Measurements from ENCODE around the gene SLC49A4. TPM values are rescaled to one million over a fixed set of nuclear protein-coding genes. Genes with fewer than 3 reads are reported as not detected.

Gene SLC49A4
- polyA plus RNA-seq, 3 donors = 15.7 to 16.8 (median 16.3) TPM

- no peak for DNase-seq (ENCODE audit: low read depth in 3 of 3, low spot score in 2 of 3)
Measured at GRCh38 chr3:122784436-122784835, 10.4 kb upstream of the SLC49A4 start.

GRCh38 chr3:122785231-122785630 lies 9.6 kb upstream of the SLC49A4 start:
- no peak for DNase-seq (ENCODE audit: low read depth in 3 of 3, low spot score in 2 of 3)

DNA sequence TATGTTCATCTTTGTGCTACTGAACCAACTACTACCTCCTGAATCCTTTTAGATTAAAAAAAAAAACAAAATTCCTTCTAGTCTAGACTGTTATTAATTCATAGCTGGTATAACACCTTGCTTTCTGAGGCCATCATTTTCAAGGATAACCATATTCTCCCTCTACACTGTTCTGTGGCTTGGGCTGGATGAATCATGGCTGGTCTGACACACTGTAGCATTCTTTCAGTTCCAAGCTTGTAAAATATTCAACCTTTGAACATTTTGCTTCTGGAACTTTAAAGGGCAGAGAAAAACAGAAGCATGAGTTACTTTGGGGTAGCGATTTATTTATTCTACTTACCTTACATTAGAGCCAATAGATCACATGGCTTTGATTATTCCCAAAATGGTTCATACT lies 8.8 kb upstream of the SLC49A4 start:
- no peak for DNase-seq (ENCODE audit: low read depth in 3 of 3, low spot score in 2 of 3)

DNA sequence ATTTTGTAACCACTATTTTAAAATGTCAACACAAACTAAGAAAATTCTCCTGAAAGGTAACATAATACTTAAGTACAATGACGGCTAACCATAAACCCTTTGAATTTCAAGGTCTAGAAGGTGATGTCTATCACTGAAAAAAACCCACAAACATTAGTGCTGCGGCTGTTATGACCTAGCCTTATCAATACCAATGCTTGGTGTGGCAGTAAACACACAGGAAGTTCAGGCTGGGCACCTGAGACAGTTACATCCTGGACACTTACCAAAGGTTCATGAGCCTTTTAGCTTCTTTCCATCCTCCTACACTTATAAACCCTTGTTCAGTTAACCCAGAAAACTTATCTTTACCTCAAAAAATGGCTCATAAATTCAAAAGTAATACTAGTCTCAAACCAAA lies 7.0 kb upstream of the SLC49A4 start:
- no peak for DNase-seq (ENCODE audit: low read depth in 3 of 3, low spot score in 2 of 3)

- no peak for DNase-seq (ENCODE audit: low read depth in 3 of 3, low spot score in 2 of 3)
Measured at GRCh38 chr3:122789585-122790273, 5.1 kb upstream of the SLC49A4 start.

DNA sequence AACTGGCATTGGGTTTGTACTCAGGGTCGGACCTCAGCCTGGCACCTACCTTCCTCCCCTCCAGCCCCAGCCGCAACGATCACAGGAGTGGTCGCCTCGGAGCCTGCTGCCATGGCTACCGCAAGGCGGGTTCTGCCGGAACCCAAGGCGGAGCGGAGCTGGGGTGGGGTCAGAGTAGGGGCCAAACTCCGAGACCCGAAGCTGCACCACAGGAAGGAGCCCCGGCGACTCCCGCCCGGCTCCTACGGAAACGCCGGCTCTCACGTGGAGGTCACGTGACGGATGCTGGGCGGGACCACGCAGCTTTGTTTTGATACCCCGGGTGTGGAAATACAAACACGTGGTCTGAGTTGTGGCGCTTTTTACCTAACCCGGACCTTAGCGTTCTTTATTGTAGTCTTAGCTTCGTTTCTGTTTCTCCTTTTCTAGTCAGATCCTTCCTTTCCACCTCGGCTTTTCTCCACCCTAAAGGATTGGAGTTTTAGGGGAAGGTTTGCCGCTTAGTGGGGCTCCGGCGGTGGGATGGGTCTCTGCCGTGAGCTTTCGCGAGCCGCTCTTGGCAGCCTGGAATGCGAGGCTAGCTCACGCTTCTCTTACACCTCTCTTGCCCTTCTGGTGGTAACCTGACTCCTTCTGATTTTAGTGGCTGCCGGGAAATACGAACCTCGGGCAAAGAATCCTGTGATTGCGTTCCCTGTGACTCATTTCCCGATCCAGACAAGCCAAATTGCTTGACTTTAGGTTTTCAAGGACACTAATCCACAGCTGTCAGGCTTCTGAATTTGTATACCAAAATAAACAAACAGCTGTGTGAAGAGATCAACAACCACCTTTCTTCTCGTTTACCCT lies 1.1 kb upstream of the SLC49A4 start, which contains the start of gene HSPBAP1:
TSS of gene HSPBAP1 (minus strand) at position 264 of the 849 bp plus-strand sequence. CDS start at position 113, 151 bp downstream.
- DNase-seq (ENCODE audit: low read depth in 3 of 3, low spot score in 2 of 3) = peak; percentile 80 to 84 (median 83)

DNA sequence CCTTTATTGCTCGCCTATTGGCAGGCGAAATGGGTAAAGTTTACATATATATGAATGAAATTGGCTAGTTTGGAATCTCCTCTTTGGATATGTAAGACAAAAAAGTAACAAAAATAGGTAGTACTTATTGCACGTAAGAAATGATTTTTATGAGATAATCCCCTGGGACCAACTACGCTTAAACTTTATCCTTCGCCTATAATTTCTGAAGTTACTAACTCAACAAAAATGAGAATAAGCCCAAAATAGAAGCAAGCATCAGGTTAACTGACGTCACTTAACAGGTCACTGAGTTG lies 438 bp upstream of the SLC49A4 start:
- peak in 1 of 3 donors; percentile 41 for DNase-seq (ENCODE audit: low read depth in 3 of 3, low spot score in 2 of 3)

- peak in 2 of 3 donors; percentile 1 to 10 for DNase-seq (ENCODE audit: low read depth in 3 of 3, low spot score in 2 of 3)
Measured at GRCh38 chr3:122795674-122796195, 866 bp downstream of the SLC49A4 start.

DNA sequence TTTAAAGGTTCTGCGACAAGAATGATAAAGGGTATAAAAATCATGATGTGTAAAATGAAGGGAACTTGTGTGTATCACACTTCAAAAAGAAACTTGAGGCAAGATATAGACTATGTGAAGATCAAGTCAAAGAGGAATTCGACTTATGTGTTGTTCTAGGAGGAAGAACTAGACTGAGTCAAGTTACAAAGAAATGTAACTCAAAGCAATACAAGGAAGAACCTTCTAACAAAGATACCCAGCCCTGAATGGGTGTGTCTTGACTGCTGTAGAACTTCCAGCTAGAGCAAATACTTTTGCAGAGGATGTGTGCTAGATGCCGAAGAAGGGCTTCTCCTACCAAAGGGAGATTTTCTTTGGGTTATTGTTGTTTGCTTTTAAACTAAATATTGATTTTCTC lies 2.4 kb downstream of the SLC49A4 start:
- DNase-seq (ENCODE audit: low read depth in 3 of 3, low spot score in 2 of 3) = no peak

DNA sequence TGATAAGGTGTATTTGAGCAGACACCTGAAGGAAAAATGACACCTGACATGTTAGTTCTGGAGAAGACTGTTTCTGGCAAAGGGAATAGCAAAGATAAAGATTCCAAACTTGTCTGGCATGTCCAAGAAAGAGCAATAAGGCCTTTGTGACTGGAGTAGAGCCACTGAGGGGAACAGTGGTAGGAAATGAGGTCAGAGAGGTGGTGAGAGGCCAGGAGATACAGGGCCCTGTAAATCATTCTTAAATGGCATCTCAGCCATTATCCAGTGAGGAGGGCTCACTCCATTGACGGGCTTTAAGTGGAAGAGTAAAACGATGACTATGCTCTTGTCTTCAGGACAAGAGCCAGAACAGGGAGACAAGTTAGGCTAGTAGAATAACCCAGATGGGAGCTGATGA lies 4.5 kb downstream of the SLC49A4 start:
- DNase-seq (ENCODE audit: low read depth in 3 of 3, low spot score in 2 of 3) = no peak

DNA sequence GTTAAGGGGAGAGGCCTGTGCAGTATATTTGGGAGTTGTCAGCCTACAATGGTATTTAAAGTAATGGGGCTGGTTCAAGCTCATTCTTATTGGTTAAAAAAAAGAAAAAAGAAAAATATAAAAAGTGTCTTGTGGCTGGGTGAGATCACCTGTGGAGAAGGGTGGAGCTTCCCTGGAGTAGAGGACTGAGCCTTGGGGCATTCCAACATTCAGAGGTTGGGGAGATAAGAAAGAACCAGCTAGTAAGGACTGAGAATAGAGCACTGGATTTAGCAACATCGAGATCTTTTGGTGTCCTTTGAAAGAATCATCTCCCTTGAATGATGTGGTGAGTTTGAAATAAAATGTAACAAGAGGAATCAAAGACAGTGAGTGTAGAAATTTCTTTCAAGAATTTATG lies 5.2 kb downstream of the SLC49A4 start:
- no peak for DNase-seq (ENCODE audit: low read depth in 3 of 3, low spot score in 2 of 3)

- no peak for DNase-seq (ENCODE audit: low read depth in 3 of 3, low spot score in 2 of 3)
Measured at GRCh38 chr3:122800706-122801237, 5.9 kb downstream of the SLC49A4 start.

DNA sequence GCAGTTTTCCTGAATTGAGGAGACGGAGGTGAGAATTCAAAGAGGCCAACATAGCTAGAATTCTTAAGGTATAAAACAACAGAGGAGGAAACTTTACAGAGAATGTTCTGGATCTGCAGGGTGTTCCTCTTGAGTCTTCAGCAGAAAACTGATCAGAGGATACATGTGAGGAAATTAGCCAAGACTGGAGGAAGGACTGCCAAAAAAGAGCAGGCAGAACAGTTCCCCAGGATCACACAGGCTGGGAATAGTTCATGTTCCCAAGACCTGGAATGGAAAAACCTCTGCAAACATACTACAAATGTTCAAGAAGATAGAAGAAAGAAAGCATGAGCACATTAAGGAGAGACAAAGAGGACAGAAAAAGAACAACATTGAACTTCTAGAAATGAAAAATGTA lies 7.5 kb downstream of the SLC49A4 start:
- DNase-seq (ENCODE audit: low read depth in 3 of 3, low spot score in 2 of 3) = no peak

- DNase-seq (ENCODE audit: low read depth in 3 of 3, low spot score in 2 of 3) = no peak
Measured at GRCh38 chr3:122803977-122804376, 9.1 kb downstream of the SLC49A4 start.

DNA sequence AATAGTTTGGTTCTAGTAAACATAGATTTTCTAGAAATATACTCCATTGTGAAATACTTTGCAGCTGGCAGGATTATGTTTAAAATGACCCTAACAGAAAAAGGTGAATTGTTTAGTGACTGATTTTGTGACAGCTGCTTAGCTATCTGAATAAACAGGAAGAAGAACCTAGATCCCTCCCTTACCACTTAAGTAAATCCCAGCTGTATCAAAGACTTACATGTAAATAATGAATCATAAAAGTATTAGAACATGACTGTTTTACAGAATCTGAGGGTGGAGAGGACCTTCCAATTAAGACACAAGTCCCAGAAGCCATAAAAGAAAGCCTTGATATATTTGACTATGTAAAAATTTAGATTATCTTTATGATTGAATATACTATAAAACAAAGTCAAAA lies 15.9 kb downstream of the SLC49A4 start:
- DNase-seq (ENCODE audit: low read depth in 3 of 3, low spot score in 2 of 3) = no peak

DNA sequence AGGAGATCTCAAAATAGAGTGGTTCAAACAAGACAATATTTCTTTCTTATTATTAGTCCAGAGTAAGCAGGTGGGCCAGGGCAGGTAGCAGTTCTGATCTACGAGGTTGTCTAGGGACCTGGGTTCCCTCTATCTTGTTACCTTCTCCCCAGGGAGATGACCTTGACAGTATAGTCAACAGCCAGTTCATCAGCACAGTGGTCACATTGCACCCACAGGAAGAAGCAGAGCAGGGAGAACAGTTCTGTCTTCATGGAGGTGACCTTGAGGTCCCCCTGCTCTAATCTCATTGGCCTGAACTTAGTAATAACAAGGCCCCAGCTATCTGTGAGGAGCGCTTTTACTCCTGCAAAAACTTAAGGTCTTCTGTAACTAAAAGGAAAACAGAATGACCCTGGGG lies 21.7 kb downstream of the SLC49A4 start:
- no peak for DNase-seq (ENCODE audit: low read depth in 3 of 3, low spot score in 2 of 3)

- peak in 2 of 3 donors; percentile 3 to 16 for DNase-seq (ENCODE audit: low read depth in 3 of 3, low spot score in 2 of 3)
Measured at GRCh38 chr3:122824465-122825381, 29.9 kb downstream of the SLC49A4 start.

- no peak for DNase-seq (ENCODE audit: low read depth in 3 of 3, low spot score in 2 of 3)
Measured at GRCh38 chr3:122825460-122825859, 30.6 kb downstream of the SLC49A4 start.

- no peak for DNase-seq (ENCODE audit: low read depth in 3 of 3, low spot score in 2 of 3)
Measured at GRCh38 chr3:122826278-122826677, 31.4 kb downstream of the SLC49A4 start.

GRCh38 chr3:122828281-122828680 lies 33.4 kb downstream of the SLC49A4 start:
- DNase-seq (ENCODE audit: low read depth in 3 of 3, low spot score in 2 of 3) = no peak

- DNase-seq (ENCODE audit: low read depth in 3 of 3, low spot score in 2 of 3) = no peak
Measured at GRCh38 chr3:122835590-122835989, 40.7 kb downstream of the SLC49A4 start.

Measured in right renal cortex interstitium (tissue), 3 donors.